Right kidney (tissue), 1 donor: ENCODE data around the gene HIPK1.
"Not testable (repeated sequence)": the region's sequence is repeated elsewhere in the genome, so short reads cannot be mapped to it uniquely, and the experiment has no call there.

Source experiments
- DNase-seq: peaks from one replicate; pipeline ENCODE4 v3.0.0-alpha.2; 2016

The HIPK1 gene

GRCh38 chr1:114010433-114011184, 81.5 kb downstream of the HIPK1 start:
- DNase-seq, result no peak

- no peak for DNase-seq
These were observed 82.7 kb downstream of the HIPK1 start for GRCh38 chr1:114011796-114012195.

- no peak for DNase-seq
These were observed 86.0 kb downstream of the HIPK1 start for GRCh38 chr1:114015075-114015474.

GRCh38 chr1:114019724-114020123, 90.6 kb downstream of the HIPK1 start:
- not testable (repeated sequence) for DNase-seq

GRCh38 chr1:114021665-114022099, 92.6 kb downstream of the HIPK1 start:
- DNase-seq, result peak; percentile 24

GRCh38 chr1:114022877-114023276, 93.8 kb downstream of the HIPK1 start:
- no peak for DNase-seq

- no peak for DNase-seq
These were observed 94.3 kb downstream of the HIPK1 start for GRCh38 chr1:114023377-114023776.

GRCh38 chr1:114024049-114024448, 94.9 kb downstream of the HIPK1 start:
- DNase-seq, result no peak

- DNase-seq, result no peak
These were observed 96.7 kb downstream of the HIPK1 start for GRCh38 chr1:114025609-114026401.

- DNase-seq, result no peak
These were observed 97.7 kb downstream of the HIPK1 start for GRCh38 chr1:114026797-114027196.
